ENCODE data around the gene BACH2. TPM values are rescaled to one million over a fixed set of nuclear protein-coding genes. Genes with fewer than 3 reads are reported as not detected.

The BACH2 gene
- total RNA-seq, 4 donors from 2014 or later: 9.3 to 34.5 (median 11.1) TPM

DNA sequence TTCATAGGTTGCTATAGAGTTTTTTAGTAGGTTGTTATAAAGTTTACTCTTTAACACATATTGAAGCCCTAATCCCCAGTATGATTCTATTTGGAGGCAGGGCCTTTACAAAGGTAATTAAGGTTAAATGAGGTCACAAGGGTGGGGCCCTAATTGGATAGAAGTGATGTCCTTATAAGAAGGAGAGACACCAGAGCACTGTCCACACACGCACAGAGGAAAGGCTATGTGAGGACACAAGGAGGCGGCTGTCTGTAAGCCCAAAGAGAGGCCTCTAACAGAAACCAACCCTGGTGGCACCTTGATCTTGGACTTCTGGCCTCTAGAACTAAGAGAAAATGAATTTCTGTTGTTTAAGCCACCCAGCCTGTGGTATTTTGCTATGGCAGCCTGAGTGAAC, 303.8 kb downstream of the BACH2 start:
- DNase-seq (ENCODE audit: low spot score in 2 of 2): no peak
- no peak overlapping the region for H3K4me3 ChIP-seq (ENCODE audit: low read depth, poor library complexity, severe bottlenecking)
- TF ChIP-seq, protein P1, sequence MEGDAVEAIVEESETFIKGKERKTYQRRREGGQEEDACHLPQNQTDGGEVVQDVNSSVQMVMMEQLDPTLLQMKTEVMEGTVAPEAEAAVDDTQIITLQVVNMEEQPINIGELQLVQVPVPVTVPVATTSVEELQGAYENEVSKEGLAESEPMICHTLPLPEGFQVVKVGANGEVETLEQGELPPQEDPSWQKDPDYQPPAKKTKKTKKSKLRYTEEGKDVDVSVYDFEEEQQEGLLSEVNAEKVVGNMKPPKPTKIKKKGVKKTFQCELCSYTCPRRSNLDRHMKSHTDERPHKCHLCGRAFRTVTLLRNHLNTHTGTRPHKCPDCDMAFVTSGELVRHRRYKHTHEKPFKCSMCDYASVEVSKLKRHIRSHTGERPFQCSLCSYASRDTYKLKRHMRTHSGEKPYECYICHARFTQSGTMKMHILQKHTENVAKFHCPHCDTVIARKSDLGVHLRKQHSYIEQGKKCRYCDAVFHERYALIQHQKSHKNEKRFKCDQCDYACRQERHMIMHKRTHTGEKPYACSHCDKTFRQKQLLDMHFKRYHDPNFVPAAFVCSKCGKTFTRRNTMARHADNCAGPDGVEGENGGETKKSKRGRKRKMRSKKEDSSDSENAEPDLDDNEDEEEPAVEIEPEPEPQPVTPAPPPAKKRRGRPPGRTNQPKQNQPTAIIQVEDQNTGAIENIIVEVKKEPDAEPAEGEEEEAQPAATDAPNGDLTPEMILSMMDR (IDR thresholded peaks at IDR 0.05): no peak
- no peak for TF ChIP-seq POLR2A (IDR thresholded peaks at IDR 0.05)
- WGBS, 2 donors: 79 to 84% methylated on average over 2 of the region's 2 CpGs
- intact Hi-C loops (cut with DNase I; ENCODE audit: low total_unique reads): no loop called here

DNA sequence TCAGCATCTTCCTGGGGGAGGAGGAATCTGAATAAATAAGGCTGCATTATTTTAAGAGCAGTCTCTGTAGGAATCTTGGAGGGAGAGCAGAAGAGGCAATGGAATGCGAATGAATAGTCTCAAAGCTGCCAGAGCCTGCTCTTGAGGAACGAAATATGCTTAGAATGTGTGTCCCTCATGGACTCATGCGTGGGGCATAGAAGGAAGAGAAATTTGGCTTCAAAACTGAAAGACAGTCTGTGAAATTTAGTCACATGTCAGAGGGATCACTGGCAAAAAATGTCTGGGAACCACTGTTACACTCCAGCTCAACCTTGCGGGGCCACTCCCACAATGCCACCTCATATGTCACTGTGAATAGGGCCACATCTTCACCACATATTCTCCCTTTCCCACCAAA, 306.9 kb downstream of the BACH2 start:
- TF ChIP-seq, protein P1 (IDR thresholded peaks at IDR 0.05): no peak
- no peak for TF ChIP-seq POLR2A (IDR thresholded peaks at IDR 0.05)
- intact Hi-C loops (cut with DNase I; ENCODE audit: low total_unique reads): no loop called here
- WGBS, 2 donors: 75 to 81% methylated on average over 4 of the region's 4 CpGs
- DNase-seq (ENCODE audit: low spot score in 2 of 2): no peak
- H3K4me3 ChIP-seq (ENCODE audit: low read depth, poor library complexity, severe bottlenecking): no peak overlapping the region

DNA sequence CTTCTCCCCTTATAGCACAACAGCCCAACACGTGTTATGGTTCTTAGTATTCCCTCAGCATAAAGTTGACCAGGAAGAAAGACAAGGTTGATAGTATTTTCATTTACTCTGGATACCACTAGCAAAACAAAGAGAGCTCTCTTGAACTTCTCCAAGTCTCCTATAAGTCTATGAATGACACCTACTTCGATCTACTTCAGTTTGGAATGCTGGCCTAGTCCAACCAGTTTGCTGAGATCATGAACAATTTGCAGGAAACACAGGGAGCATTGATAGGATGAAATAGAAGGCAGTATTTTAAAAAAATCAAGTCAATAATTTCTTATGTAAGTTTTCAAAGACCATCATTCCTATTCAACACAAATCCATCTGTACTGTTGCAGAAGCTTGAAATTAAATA, 308.8 kb downstream of the BACH2 start:
- DNase-seq (ENCODE audit: low spot score in 2 of 2): no peak
- 65 to 74% methylated on average over 2 of the region's 2 CpGs for WGBS, 2 donors
- H3K4me3 ChIP-seq (ENCODE audit: low read depth, poor library complexity, severe bottlenecking): no peak overlapping the region
- TF ChIP-seq POLR2A (IDR thresholded peaks at IDR 0.05): no peak
- TF ChIP-seq, protein P1 (IDR thresholded peaks at IDR 0.05): no peak
- intact Hi-C loops (cut with DNase I; ENCODE audit: low total_unique reads): no loop called here

DNA sequence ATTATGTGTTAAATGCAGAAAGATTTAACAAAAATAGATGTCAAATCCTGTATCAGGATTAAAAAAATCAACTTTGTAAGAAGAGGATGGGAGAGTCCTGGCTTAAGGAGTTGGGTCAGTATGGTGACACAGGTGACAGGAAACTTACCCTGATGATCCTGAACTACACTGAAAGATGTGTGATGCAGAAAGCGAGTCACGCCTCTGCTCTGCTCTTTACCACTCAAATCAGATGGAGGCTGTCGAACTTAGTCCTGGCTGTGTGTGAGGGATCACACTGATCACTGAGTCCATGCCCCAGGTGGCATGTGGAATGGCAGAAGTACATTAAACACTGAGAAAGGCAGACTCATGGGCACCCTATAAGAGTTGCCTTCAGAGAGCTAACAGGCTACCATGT, 309.5 kb downstream of the BACH2 start:
- no peak overlapping the region for H3K4me3 ChIP-seq (ENCODE audit: low read depth, poor library complexity, severe bottlenecking)
- DNase-seq (ENCODE audit: low spot score in 2 of 2): no peak
- TF ChIP-seq, protein P1 (IDR thresholded peaks at IDR 0.05): no peak
- TF ChIP-seq POLR2A (IDR thresholded peaks at IDR 0.05): no peak
- 95 to 99% methylated on average over 3 of the region's 3 CpGs for WGBS, 2 donors
- intact Hi-C loops (cut with DNase I; ENCODE audit: low total_unique reads): no loop called here

DNA sequence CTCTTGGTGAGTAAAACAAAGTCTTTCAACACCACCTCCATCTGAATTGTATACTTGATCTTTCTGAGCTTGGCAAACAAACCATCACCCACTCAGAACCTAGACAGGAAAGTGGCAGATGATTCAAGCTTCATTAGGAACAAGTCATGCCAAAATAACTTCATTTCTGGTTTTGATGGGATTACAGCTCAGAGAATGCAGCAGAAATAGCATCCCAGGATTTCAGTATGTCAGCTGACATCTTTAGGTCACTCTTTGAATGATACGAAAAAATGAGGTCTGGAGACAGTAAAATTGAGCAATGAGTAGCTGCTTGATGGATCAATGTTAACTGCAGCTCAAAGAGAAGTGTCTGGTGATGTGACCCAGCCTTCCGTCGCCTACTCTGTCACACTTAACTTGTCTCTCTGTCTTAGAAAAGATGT, 310.0 kb downstream of the BACH2 start:
- no peak overlapping the region for H3K4me3 ChIP-seq (ENCODE audit: low read depth, poor library complexity, severe bottlenecking)
- no peak for DNase-seq (ENCODE audit: low spot score in 2 of 2)
- intact Hi-C loops (cut with DNase I; ENCODE audit: low total_unique reads): no loop called here
- 89% methylated on average over 3 of the region's 3 CpGs for WGBS, 2 donors
- TF ChIP-seq POLR2A (IDR thresholded peaks at IDR 0.05): no peak
- TF ChIP-seq, protein P1 (IDR thresholded peaks at IDR 0.05): no peak

DNA sequence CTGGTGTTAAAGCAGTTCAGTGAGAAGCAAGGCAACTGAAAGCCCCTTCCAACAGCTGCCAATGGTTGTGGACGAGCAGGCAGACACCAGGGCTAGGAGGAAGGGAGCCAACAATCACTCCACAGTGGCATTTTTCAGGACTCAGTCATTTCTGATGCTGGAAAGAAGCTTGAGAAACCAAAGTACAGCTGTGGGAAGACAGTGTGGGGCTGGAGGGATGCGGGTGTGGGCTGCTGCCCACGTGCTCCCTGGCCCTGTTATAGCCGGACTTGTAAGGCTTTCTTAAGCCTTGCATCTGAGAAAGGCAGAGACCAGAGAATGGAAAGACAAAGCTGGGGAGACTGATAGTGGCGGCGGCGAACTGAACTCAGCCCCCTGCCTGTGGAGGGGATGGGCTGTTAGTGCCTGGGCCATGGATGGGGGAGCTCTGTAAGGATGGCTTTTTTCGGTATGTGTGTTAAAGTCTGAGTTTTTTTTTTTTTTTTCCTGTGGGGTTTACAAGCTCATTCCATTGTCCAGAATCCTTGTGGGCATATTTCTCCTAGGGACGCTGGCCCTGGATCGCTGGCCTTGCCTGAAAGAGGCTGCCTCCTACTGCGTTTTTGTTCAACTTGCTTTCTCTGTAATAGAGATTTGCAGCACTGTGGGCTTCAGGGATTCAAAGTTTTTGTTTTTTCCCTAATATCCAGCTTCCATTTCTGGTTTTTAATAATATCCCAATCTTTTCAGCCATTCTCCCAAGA, 310.7 kb downstream of the BACH2 start:
- 76 to 81% methylated on average over 11 of the region's 11 CpGs for WGBS, 2 donors
- no peak for DNase-seq (ENCODE audit: low spot score in 2 of 2)
- no peak overlapping the region for H3K4me3 ChIP-seq (ENCODE audit: low read depth, poor library complexity, severe bottlenecking)
- intact Hi-C loops (cut with DNase I; ENCODE audit: low total_unique reads): no loop called here
- no peak for TF ChIP-seq POLR2A (IDR thresholded peaks at IDR 0.05)
- TF ChIP-seq, protein P1 (IDR thresholded peaks at IDR 0.05): no peak
